ENCODE measurements around the gene TBX10. TPM values are rescaled to one million over a fixed set of nuclear protein-coding genes. Genes with fewer than 3 reads are reported as not detected.
"Not testable (repeated sequence)": the region's sequence is repeated elsewhere in the genome, so short reads cannot be mapped to it uniquely, and the experiment has no call there.

Gene TBX10
- total RNA-seq, 1 donor from 2014 or later: not detected

- H3K36me3 Mint-ChIP-seq (ENCODE audit: low read depth): no peaks in the 10 kb centered on the region
- peaks cover 8% of the 10 kb centered on the region for H3K27me3 Mint-ChIP-seq (ENCODE audit: low read depth)
- no peak for DNase-seq (ENCODE audit: low spot score)
- no peak overlapping the region for H3K27ac Mint-ChIP-seq (ENCODE audit: unreplicated experiment)
- no peak for TF ChIP-seq CTCF (IDR thresholded peaks at IDR 0.05)
- H3K9me3 Mint-ChIP-seq (ENCODE audit: low read depth): peaks cover 7% of the 10 kb centered on the region
- H3K4me3 Mint-ChIP-seq (ENCODE audit: unreplicated experiment): no peak overlapping the region
- no peaks in the 10 kb centered on the region for H3K4me1 Mint-ChIP-seq (ENCODE audit: low read depth)
Measured at GRCh38 chr11:67600324-67601029, 39.1 kb downstream of the TBX10 start.

GRCh38 chr11:67599149-67599548 is 40.4 kb downstream of the TBX10 start:
- no peak overlapping the region for H3K4me3 Mint-ChIP-seq (ENCODE audit: unreplicated experiment)
- H3K9me3 Mint-ChIP-seq (ENCODE audit: low read depth): peaks cover 7% of the 10 kb centered on the region
- no peak for DNase-seq (ENCODE audit: low spot score)
- H3K27ac Mint-ChIP-seq (ENCODE audit: unreplicated experiment): no peak overlapping the region
- no peaks in the 10 kb centered on the region for H3K4me1 Mint-ChIP-seq (ENCODE audit: low read depth)
- no peak for TF ChIP-seq CTCF (IDR thresholded peaks at IDR 0.05)
- H3K36me3 Mint-ChIP-seq (ENCODE audit: low read depth): no peaks in the 10 kb centered on the region
- peaks cover 3% of the 10 kb centered on the region for H3K27me3 Mint-ChIP-seq (ENCODE audit: low read depth)

GRCh38 chr11:67597963-67598362 is 41.6 kb downstream of the TBX10 start:
- H3K4me3 Mint-ChIP-seq (ENCODE audit: unreplicated experiment); H3K4me1 Mint-ChIP-seq (ENCODE audit: low read depth); H3K27ac Mint-ChIP-seq (ENCODE audit: unreplicated experiment); H3K36me3 Mint-ChIP-seq (ENCODE audit: low read depth); H3K9me3 Mint-ChIP-seq (ENCODE audit: low read depth); DNase-seq (ENCODE audit: low spot score); H3K27me3 Mint-ChIP-seq (ENCODE audit: low read depth): not testable (repeated sequence)

- H3K9me3 Mint-ChIP-seq (ENCODE audit: low read depth): not testable (repeated sequence)
Measured at GRCh38 chr11:67597458-67597857, 42.1 kb downstream of the TBX10 start.

GRCh38 chr11:67596753-67597300 is 42.7 kb downstream of the TBX10 start:
- TF ChIP-seq CTCF (IDR thresholded peaks at IDR 0.05): no peak
- H3K4me3 Mint-ChIP-seq (ENCODE audit: unreplicated experiment): no peak overlapping the region
- H3K9me3 Mint-ChIP-seq (ENCODE audit: low read depth): peaks cover 3% of the 10 kb centered on the region

More at GRCh38 chr11:67597458-67597857, 42.1 kb downstream of the TBX10 start:
- H3K4me1 Mint-ChIP-seq (ENCODE audit: low read depth); H3K4me3 Mint-ChIP-seq (ENCODE audit: unreplicated experiment); H3K27me3 Mint-ChIP-seq (ENCODE audit: low read depth); H3K27ac Mint-ChIP-seq (ENCODE audit: unreplicated experiment); H3K36me3 Mint-ChIP-seq (ENCODE audit: low read depth); DNase-seq (ENCODE audit: low spot score): not testable (repeated sequence)

GRCh38 chr11:67594480-67594879 is 45.1 kb downstream of the TBX10 start:
- Mint-ChIP-seq H3K27me3 (ENCODE audit: low read depth) (no peaks in the 10 kb centered on the region), H3K4me1 (ENCODE audit: low read depth) (no peaks in the 10 kb centered on the region), H3K4me3 (ENCODE audit: unreplicated experiment) (no peak overlapping the region), H3K36me3 (ENCODE audit: low read depth) (no peaks in the 10 kb centered on the region), H3K27ac (ENCODE audit: unreplicated experiment) (no peak overlapping the region), H3K9me3 (ENCODE audit: low read depth) (peaks cover 3% of the 10 kb centered on the region)
- DNase-seq (ENCODE audit: low spot score): no peak
- TF ChIP-seq CTCF (IDR thresholded peaks at IDR 0.05): no peak

More at GRCh38 chr11:67596753-67597300, 42.7 kb downstream of the TBX10 start:
- Mint-ChIP-seq H3K4me1 (ENCODE audit: low read depth) (no peaks in the 10 kb centered on the region), H3K27ac (ENCODE audit: unreplicated experiment) (no peak overlapping the region), H3K36me3 (ENCODE audit: low read depth) (no peaks in the 10 kb centered on the region), H3K27me3 (ENCODE audit: low read depth) (peaks cover 3% of the 10 kb centered on the region)
- no peak for DNase-seq (ENCODE audit: low spot score)
